DMS53 (cell line): ENCODE measurements around the gene KIF26A.

Experiments used
- DNase-seq: peaks from one replicate; lab custom pipeline; 2025; lab: John Stamatoyannopoulos, UW

Gene KIF26A

DNA sequence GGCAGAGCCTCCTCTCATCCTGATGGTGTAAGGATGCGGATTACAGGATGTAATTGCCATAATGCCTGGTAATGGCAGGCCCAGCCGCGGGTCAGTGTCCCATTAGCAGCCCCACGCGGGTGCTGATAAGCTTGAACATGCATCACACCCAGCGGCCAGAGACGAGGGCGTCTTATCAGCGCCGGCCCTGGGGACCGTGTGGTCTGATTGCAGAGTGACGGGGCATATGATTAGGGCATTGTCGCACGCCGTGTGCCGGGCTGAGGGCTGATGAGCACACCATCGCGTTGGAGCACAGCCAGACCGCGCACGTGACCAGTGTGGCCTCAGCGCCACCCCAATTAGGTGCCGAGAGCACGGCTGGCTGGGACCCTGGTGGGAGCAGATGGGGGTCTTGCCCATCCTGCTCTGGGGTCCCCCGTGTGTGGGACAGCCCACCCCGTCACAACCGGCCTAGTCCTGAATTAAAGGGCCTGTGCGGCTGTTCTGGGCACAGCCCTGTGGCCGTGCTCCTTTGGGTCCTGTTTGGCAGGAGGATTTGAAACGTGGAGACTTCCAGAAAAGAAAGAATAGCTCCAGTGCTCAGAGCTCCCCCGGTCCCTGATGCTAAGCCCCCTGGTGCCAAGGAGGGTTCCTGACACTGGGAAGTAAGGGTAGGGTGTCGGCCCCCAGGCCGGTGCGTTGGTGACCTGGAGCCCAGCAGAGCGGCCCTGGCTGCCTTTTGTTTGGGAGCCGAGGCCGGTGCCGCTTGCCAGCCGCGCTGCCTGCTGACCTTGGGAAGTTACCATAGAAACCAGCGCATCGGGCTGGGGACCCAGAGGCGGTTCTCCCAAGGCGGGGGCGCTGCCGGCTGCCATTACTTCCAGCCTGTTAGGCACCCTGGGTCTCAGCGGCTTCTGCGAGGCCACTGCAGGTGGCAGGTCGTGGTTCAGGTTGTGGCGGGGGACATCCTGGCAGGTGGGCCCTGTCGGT, 20.7 kb downstream of the KIF26A start:
- DNase-seq, result no peak

DNA sequence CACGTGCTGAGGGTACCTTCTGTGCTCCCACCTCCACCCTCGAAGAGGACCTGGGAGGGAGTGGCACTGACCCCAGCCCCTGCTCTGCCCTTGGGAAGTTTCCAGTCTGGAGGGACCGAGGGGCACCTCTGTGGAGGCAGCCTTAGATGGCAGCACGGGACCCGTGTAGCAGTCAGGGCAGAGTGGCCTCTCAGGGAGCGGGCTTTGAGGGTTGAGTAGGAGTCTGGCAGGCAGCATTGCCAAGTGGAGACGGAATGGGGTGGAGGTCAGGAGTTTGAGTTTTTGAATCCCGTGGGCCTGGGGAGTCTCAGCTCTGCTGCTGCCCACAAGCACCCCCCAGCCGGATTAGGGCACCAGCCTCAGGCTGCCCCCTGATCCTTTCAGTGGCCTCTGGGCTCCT, 21.6 kb downstream of the KIF26A start:
- DNase-seq, result no peak

DNA sequence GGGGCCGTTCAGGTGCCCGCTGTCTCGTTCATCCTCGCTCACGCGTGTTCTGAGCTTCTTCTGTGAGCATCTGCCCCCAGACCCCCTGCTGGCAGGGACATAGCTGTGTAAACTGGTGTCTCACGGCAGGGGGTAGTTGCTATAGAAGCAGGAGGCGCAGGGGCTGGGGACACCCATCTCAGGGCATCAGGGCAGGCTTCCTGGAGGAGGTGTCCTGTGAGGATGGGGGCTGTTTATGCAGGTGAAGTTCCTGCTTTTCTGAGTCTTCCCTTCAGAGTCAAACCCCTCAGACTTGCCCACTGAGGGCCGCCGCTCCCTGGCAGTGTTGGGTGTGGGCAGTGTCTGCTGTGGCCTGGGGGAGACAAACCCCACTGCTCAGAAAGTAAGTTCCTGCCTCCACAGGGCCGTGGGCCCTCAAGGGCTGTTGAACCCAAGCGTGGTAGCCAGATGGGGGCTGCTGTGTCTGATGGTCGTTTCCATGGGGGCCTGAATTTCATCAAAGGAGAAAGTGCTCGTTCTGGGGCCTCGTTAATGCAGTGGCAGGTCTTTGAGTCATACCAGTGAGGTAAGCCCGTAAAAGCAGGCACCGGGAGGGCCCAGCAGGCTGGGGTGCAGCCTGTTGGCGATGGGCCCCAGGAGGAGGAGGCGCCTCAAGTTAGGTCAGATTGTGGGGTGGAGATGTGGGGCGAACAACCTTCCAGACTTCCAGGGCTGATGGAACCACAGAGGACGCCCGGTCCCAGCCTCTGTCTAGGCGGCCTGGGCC, 23.4 kb downstream of the KIF26A start:
- no peak for DNase-seq

DNA sequence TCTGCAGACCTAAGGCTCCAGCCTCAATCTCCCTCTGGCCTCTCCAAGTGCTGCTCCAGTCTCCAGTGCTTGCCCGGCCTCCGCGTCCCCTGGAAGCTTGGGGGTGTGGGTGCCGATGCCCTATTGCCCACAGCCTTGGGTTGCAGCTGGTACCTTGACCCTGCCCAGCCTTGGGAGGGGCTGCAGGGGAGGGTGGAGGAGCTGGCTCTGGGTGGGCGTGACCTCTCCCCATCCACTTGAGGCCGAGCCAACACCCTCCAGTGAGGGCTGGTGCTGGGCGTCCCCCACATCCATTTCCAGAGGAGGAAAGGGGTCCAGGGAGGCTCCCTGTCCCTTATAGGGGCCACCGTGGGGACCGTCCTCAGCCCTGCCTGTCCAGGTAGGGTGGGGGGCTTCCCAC, 24.1 kb downstream of the KIF26A start:
- no peak for DNase-seq

DNA sequence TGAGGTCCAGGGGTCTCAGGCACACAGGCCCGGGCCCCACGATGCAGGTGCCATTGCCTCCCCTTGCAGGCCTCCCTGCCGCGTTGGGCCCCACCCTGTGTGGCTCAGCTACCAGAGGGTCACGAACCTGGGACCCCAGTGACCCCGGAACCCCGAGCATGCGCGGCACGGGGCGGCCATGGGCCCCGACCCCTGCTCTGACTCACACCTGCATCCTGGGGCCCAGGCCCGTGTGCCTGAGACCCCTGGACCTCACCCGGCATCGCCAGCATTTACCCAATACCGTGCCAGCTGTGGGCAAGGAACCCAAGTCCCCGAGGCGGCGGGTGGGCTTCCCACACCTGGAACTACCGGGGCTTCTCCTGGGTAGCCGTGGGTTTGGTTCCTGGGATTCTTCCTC, 25.2 kb downstream of the KIF26A start:
- DNase-seq, result no peak

DNA sequence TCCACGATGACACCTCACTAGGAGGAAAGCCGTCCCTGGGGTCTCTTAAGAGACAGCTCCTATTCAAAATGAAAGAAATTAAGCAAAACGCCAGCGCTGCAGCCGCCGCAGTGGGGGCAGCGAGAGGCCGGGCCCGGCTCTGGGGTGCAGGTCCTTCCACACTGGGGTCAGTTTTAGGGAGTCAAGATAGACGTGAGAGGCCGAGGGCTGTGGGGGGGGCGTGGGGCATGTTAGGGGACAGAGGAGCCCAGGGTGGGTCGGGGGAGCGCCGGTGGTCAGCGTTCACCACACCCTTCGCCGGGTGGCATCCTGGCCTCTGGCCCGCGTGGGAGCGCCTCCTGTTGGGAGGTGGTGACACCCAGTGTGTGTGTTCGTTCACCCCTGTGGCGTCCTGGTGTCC, 25.7 kb downstream of the KIF26A start:
- no peak for DNase-seq

DNA sequence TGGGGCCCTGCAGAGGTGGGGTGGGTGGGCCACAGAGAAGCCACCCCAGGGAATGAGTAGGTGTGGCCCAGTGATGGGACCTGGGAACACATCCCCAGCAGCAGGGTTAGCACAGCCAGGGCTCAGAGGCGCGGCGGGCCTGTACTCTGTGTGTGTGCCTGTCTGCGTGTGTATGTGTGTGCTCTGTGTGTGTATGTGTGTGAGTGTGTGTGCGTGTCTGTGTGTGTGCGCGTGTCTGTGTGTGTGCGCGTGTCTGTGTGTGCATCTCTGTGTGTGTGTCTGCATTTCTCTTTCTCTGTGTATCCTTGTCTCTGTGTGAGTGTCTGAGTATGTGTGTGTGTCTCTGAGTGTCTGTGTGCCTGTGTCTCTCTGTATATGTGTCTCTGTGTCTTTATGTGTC, 26.1 kb downstream of the KIF26A start:
- DNase-seq, result no peak

DNA sequence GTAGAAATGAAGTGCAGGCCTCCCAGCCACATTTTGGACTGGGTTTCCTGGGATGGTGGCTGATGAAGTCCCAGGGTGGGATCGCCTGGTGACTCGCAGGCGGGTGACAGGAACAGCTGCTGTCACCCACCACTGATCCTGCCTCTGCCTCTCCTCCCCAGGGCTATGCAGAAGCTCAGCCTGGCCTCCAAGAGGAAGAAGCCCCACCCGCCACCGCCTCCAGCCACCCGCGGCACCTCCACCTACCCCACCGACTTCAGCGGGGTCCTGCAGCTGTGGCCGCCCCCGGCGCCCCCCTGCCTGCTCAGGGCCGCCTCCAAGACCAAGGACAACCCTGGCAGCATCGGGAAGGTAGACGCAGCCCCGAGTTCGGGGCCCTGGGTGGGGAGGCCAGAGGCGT, 28.3 kb downstream of the KIF26A start:
- DNase-seq, result no peak

DNA sequence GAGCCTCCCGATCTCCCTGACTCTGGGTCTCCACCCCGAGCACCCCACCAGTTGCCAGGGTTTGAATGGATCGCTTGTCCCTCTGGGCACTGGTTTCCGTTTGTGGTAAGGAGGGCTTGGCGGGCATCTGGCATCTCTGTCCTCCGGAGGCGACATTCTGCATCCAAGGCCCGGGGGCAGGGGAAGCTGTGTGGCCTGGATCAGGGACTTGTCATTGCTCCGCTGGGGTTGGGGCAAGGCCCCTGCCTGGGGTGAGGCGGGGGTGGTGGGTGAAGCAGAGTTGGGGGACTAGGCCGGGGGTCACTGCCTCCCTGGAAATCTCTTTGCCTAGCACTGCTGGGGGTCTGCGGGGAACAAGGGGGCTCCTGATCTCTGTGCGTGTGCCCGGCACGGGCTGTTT, 30.2 kb downstream of the KIF26A start:
- DNase-seq, result no peak

DNA sequence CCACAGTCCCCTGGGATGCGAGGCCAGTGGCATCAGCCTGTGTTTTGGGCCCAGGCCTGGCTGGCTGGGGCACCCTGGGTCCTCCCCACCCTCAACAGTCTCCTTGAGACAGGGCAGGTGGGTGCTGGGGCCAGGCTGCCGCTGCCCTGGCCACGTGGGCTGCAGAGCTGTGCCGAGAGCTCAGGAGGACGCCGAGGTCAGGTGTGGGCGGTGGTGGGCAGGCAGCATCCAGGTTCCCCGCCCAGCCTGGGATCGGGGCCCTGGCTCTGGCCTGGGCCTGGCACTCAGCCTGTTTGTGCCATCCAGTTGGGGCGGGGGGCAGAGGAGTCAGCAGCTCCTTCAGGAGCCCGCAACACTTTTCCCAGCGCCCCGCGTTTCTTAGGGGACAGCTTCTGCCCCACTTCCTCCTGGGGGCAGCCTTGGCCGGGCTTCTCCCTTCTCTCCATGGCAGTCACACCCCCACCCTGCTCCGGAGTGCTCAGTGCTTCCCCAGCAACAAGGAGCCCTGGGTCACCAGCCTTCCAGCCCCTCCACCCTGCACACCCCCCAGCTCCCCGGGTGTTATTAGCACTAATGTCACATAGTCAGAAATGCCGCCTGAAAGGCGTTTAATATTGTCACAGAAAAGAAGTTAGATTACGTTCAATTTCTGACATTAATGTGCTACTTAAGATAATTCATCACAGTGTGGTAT, 30.8 kb downstream of the KIF26A start:
- no peak for DNase-seq

DNA sequence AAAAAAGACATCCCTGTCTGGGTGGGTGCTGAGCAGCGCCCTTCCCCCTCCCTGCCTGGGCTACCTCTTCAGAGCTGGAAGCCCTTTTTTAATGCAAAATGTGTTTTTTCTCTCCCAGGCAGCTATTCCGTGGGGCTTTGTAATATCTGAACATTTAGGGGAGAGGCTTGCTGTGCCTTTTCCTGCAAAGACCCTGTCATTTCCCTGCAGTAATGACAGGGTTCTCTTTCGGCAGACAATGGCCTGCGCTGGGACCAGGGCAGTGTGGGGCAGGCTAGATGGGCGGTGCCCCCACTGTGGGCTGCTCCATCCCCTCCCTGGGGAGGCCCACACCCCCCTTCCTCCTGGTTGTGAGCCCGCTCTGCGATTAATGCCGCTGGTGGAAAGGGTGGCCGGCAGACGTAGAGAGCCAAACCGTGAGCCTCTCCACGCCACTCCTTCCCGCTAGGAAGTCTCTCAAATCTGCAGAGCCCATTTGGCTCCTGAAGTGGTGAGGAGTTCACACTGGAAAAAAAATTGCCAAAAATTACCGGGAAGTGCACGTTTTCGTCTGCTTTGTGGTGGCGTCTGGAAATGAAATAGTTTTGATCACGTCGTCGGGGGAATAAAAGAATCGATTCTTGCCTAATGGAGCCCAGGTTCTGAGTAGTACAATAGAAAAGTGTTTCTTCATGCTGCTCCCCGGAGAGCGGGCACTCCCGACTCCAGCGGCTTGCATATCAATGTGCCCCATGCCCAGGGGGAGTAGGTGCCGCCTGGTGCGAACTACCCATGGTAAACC, 31.5 kb downstream of the KIF26A start:
- no peak for DNase-seq

DNA sequence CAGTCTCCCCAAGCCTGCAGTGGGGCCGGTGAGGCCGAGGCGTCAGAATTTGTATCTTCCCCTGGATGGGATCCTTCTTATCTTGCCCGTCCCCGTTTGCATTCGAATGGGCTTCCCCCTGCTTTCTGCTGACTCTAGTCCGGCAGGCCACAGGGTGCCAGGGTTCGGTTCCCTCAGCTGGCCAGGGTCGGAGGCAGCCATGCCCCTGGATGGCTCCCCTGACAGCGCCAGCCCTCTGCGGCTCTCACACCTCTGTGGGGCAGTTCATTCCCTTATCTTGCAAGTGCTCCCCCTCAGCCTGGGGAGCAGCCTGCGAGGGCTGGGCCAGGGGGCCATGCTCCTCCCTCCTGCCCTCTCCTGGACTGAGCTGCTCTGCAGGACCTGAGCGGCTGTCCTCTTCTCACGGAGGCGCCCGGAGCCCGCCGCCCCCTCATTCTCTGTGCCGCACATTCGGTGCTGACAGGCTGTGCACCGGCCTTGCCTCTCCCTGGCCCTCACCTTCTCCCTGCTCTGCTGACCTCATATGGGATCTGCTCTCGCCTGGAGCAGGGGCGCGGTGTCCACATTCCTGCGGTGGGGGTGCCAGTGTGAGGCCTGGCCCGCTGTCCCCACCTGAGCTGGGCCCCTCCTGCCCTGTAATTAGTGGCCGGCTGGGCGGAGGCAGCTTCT, 32.8 kb downstream of the KIF26A start:
- DNase-seq, result no peak

DNA sequence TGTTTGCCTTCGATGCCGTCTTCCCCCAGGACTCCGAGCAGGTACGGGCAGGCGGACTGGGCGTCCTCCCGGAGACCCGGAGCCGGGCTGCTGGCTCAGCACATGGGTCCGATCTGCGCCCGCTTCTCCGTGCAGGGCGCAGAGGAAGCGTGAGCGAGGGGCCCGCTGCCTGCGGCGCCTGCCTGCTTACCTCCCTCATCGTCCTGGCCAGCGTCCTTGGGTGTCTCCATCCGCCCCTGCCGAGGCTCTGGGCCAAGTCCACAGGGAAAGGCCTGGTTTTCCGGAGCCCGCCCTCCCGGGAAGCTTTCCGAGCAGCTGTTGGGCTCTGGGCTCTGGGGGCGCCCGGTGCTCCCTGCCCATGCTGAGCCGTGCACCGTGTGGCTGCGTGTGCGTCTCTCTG, 33.5 kb downstream of the KIF26A start:
- no peak for DNase-seq

DNA sequence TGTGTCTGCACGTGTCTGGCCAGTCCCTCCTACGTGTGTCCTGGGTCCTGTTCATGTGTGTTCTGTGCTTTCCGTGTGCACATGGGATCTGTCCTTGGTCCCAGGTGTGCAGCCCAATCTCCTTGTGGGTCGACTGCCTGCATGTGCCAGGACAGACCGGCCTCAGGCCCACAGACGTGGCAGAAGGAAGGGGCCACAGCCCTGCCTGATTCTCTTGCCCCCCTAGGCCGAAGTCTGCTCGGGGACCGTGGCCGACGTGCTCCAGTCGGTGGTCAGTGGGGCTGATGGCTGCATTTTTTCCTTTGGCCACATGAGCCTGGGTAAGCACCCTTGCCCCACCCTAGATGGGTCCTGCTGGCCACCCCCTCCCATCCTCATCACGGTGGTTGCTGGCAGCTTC, 34.0 kb downstream of the KIF26A start:
- no peak for DNase-seq

DNA sequence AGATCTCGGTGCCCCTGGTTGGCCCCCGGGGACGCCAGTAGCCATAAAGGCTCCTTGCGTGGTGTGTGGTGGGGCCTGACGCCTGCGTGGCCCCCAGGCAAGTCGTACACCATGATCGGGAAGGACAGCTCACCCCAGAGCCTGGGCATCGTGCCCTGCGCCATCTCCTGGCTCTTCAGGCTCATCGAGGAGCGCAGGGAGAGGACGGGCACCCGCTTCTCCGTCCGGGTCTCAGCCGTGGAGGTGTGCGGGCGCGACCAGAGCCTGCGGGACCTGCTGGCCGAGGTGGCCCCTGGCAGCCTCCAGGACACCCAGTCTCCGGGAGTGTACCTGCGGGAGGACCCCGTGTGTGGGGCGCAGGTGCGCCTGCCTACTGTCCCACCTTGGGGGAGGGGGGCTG, 34.5 kb downstream of the KIF26A start:
- no peak for DNase-seq

DNA sequence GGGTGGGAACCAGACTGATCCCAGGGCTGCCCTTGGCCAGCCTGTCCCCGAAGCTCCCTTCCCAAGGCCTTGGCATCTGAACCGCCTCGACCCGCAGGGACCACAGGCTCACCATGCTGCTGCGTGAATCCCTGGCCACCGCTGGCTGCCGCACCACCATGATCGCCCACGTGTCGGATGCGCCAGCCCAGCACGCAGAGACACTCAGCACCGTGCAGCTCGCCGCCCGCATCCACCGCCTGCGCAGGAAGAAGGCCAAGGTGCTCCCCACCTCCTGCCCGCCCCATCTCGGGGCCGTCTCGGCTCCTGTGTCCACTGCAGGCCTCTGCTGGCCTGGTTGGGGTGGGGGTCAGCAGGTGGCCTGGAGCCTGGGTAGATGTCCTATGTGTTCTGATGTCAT, 35.7 kb downstream of the KIF26A start:
- DNase-seq, result no peak

DNA sequence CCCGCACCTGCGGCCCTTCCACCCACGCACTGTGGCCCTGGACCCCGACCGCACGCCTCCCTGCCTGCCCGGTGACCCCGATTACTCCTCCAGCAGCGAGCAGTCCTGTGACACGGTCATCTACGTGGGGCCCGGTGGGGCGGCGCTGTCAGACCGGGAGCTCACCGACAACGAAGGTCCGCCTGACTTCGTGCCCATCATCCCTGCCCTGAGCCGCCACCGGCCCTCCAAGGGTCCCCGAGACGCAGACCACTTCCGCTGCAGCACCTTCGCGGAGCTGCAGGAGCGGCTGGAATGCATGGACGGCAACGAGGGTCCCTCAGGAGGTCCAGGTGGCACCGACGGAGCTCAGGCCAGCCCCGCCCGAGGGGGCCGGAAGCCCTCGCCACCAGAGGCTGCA, 36.7 kb downstream of the KIF26A start:
- DNase-seq, result no peak

DNA sequence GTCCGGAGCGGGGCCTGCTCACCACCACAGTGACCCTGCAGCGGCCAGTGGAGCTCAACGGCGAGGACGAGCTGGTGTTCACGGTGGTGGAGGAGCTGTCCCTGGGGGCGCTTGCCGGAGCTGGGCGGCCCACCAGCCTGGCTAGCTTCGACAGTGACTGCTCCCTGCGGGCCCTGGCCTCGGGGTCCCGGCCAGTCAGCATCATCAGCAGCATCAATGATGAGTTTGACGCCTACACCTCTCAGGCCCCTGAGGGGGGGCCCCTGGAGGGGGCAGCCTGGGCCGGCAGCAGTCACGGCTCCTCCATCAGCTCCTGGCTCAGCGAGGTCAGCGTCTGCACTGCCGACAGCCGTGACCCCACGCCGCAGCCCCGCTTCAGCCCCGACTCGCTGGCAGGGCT, 37.4 kb downstream of the KIF26A start:
- no peak for DNase-seq

DNA sequence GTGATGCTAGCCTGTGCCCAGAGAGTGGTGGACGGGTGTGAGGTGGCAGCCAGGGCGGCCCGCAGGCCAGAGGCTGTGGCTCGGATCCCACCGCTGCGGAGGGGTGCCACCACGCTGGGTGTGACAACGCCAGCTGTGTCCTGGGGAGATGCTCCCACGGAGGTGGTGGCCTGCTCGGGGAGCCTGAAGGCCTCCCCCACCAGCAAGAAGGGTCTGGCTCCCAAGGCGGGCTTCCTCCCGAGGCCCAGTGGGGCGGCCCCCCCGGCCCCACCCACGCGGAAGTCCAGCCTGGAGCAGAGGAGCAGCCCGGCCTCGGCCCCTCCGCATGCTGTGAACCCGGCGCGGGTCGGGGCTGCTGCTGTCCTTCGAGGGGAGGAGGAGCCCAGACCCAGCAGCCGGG, 38.2 kb downstream of the KIF26A start:
- DNase-seq, result no peak

DNA sequence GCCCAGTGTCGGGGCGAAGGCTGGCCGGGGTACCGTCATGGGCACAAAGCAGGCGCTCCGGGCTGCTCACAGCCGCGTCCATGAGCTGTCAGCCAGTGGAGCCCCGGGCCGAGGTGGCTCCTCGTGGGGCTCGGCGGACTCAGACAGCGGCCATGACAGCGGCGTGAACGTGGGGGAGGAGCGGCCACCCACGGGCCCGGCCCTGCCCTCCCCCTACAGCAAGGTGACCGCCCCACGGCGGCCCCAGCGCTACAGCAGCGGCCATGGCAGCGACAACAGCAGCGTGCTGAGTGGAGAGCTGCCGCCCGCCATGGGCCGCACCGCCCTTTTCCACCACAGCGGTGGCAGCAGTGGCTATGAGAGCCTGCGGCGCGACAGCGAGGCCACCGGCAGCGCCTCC, 39.0 kb downstream of the KIF26A start:
- DNase-seq, result no peak

DNA sequence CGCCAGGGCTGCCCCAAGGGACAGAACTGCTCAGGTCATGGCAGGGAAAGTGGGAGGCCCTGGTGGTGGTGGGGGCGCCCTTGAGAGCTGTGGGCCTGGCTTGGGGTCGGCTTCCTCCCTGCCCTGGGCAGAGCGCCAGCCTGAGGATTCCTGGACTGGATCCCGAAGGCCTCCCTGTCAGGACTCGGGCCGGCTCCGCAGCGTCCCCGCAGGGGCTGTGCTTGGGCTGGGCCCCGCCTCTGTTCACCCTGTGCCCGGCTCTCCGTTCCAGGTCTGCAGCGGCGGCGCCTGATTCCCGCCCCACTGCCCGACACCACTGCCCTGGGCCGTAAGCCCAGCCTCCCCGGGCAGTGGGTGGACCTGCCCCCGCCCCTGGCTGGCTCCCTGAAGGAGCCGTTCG, 39.9 kb downstream of the KIF26A start:
- DNase-seq, result no peak
